DND-41 (cell line): ENCODE measurements around the gene SAPCD2.

ENCODE experiments used
- ATAC-seq: fragments of 200-7000 bp; cut with Tn5 transposase; 3 replicates; pipeline ENCODE4 v1.9.1; 2021; ENCODE audit warnings: low read depth; ENCODE audit not compliant: insufficient read depth
- DNase-seq: peaks from one replicate; pipeline ENCODE4 v3.0.0-alpha.2; 2020
- H2AFZ ChIP-seq: 2 replicates; pipeline ENCODE4 v1.6.0; 2012; ENCODE audit warnings: low read depth, low read length
- H3K27ac ChIP-seq: 2 replicates; pipeline ENCODE4 v1.5.1; 2012; ENCODE audit warnings: low read length, inconsistent platforms
- H3K27me3 ChIP-seq: fragments of 200-600 bp; sonication (generic); 2 replicates; pipeline ENCODE4 v1.6.0; 2012; ENCODE audit warnings: low read length, mild to moderate bottlenecking, inconsistent platforms; ENCODE audit not compliant: insufficient read depth, poor library complexity
- H3K36me3 ChIP-seq: 2 replicates; pipeline ENCODE4 v1.5.1; 2012; ENCODE audit warnings: low read length, inconsistent platforms; ENCODE audit not compliant: insufficient read depth
- H3K4me1 ChIP-seq: 2 replicates; pipeline ENCODE4 v1.5.1; 2012; ENCODE audit warnings: mild to moderate bottlenecking, low read length; ENCODE audit not compliant: insufficient read depth
- H3K4me2 ChIP-seq: 2 replicates; pipeline ENCODE4 v1.6.0; 2012; ENCODE audit warnings: mild to moderate bottlenecking, moderate library complexity, low read length, inconsistent platforms; ENCODE audit not compliant: insufficient read depth
- H3K4me3 ChIP-seq, 2 experiments: fragments of 200-600 bp in 1 of 2; shearing (Covaris generic) in 1 of 2; 2 replicates each; pipeline ENCODE4 v1.5.1; 2012 to 2016; ENCODE audit warnings: inconsistent platforms in 2 of 2, low read length in 2 of 2, mild to moderate bottlenecking in 2 of 2, low read depth in 1 of 2, moderate library complexity in 1 of 2
- H3K79me2 ChIP-seq: 2 replicates; pipeline ENCODE4 v1.6.0; 2012; ENCODE audit warnings: low read length, inconsistent platforms; ENCODE audit not compliant: insufficient read depth
- H3K9ac ChIP-seq: 2 replicates; pipeline ENCODE4 v1.6.0; 2012; ENCODE audit warnings: low read depth, mild to moderate bottlenecking, inconsistent platforms, low read length, moderate library complexity
- H3K9me3 ChIP-seq: 2 replicates; pipeline ENCODE4 v1.5.1; 2012; ENCODE audit warnings: low read length, moderate library complexity, mild to moderate bottlenecking, inconsistent platforms; ENCODE audit not compliant: insufficient read depth, severe bottlenecking
- H4K20me1 ChIP-seq: 2 replicates; pipeline ENCODE4 v1.6.0; 2012; ENCODE audit warnings: low read length; ENCODE audit not compliant: insufficient read depth
- EZH2 ChIP-seq: IDR thresholded peaks from 3 replicates; pipeline ENCODE4 v1.6.1; 2012; ENCODE audit warnings: borderline replicate concordance, low read depth, mild to moderate bottlenecking, moderate library complexity, low read length, inconsistent platforms; ENCODE audit not compliant: severe bottlenecking
- TF ChIP-seq, protein P1 (sequence below): IDR thresholded peaks from 2 replicates; pipeline ENCODE4 v1.5.1; 2012; ENCODE audit warnings: borderline replicate concordance, low read length, moderate library complexity, mild to moderate bottlenecking; ENCODE audit not compliant: poor library complexity, severe bottlenecking; ENCODE audit errors: extremely low read depth

Gene SAPCD2

GRCh38 chr9:137082925-137083290 lies 12.6 kb upstream of the SAPCD2 start:
- no peaks in the 10 kb centered on the region for H3K9me3 ChIP-seq
- H3K9ac ChIP-seq, result no peak overlapping the region
- no peak overlapping the region for H3K4me3 ChIP-seq
- H3K27me3 ChIP-seq, result no peaks in the 10 kb centered on the region
- H4K20me1 ChIP-seq, result no peaks in the 10 kb centered on the region
- H2AFZ ChIP-seq, result no peak overlapping the region
- ATAC-seq (no peak), DNase-seq (no peak)
- no peak overlapping the region for H3K4me2 ChIP-seq
- H3K36me3 ChIP-seq, result no peaks in the 10 kb centered on the region
- H3K4me1 ChIP-seq, result peaks cover 16% of the 10 kb centered on the region
- H3K79me2 ChIP-seq, result peaks cover 9% of the 10 kb centered on the region
- TF ChIP-seq EZH2, result no peak
- TF ChIP-seq, protein P1, sequence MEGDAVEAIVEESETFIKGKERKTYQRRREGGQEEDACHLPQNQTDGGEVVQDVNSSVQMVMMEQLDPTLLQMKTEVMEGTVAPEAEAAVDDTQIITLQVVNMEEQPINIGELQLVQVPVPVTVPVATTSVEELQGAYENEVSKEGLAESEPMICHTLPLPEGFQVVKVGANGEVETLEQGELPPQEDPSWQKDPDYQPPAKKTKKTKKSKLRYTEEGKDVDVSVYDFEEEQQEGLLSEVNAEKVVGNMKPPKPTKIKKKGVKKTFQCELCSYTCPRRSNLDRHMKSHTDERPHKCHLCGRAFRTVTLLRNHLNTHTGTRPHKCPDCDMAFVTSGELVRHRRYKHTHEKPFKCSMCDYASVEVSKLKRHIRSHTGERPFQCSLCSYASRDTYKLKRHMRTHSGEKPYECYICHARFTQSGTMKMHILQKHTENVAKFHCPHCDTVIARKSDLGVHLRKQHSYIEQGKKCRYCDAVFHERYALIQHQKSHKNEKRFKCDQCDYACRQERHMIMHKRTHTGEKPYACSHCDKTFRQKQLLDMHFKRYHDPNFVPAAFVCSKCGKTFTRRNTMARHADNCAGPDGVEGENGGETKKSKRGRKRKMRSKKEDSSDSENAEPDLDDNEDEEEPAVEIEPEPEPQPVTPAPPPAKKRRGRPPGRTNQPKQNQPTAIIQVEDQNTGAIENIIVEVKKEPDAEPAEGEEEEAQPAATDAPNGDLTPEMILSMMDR, result no peak
- no peak overlapping the region for H3K27ac ChIP-seq

DNA sequence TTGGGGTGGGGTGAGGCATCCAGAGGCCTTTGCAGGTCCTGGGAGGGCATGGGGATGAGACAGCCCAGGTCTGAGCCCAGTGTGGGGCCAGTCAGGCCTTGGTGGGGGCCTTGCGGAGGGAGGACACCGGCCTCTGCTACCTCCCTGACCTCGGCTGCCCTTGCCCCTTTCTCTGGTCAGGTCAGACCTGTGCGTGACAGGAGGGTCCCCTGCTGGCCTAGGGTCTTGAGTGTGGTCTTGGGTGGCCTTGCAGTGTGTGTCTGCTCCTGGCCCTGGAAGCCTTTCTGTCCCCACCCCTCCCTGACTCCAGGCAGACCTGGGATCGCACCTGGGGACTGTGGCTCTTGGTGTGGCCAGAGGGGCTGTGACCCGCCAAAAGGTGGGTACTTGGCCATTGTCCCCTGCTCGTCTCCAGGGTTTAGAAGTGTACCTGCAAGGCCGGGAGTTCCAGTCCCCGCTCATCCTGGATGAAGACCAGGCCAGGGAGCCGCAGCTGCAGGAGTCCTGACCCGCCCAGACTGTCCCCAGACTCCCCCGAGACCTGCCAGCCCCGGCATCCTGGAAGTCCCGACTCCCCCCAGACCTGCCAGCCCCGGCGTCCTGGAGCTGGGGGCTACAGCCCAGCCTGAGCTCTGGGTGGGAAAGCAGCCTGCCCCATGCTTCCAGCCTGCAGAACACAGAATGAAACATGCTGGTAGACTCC lies 12.0 kb upstream of the SAPCD2 start:
- DNase-seq (no peak), ATAC-seq (no peak)
- H3K4me1 ChIP-seq, result peaks cover 10% of the 10 kb centered on the region
- no peaks in the 10 kb centered on the region for H4K20me1 ChIP-seq
- no peaks in the 10 kb centered on the region for H3K9me3 ChIP-seq
- H3K27ac ChIP-seq, result no peak overlapping the region
- peaks cover 4% of the 10 kb centered on the region for H3K79me2 ChIP-seq
- no peak overlapping the region for H2AFZ ChIP-seq
- no peaks in the 10 kb centered on the region for H3K27me3 ChIP-seq
- TF ChIP-seq EZH2, result no peak
- TF ChIP-seq, protein P1, result no peak
- no peaks in the 10 kb centered on the region for H3K36me3 ChIP-seq
- H3K9ac ChIP-seq, result no peak overlapping the region
- no peak overlapping the region for H3K4me3 ChIP-seq
- no peak overlapping the region for H3K4me2 ChIP-seq

DNA sequence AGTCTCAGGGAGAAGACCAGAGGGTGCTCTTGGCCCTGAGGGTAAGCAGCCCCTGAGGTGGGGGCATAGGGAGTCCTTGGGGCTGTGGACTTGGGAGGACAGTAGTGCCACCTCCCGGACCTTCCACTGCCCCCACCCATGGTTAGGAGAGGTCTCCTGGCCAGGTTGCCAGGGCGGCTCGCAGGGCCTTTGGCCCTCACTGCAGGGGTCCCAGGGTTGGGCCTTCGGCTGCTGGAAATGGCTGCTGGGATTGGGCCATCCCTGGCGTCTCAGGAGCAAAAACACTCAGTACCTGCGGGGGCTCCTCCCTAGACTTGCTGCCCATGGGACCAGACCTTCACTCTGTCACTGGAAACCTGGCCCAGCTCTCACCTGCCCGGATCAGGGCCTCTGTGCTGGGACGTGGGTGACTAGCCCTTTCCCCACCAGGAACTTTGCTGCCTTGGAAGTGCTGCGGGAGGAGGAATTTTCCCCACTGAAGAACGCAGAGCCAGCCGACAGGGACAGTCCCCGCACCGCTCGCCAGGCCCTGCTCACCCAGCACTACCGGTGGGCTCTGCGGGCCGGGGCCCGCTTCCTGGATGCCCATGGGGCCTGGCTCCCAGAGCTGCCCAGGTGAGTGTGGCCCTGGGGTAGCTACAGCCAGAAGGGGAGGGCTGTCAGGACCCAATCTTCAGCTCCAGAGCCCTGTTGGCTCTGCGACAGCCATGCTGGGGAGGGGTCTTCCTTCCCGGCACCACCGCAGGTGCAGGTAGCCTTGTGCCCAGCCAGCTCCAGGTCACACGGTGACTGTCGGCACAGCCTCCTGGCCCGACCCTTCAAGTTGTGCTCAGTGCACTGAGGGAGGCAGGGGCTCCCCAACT lies 10.1 kb upstream of the SAPCD2 start:
- H4K20me1 ChIP-seq, result no peaks in the 10 kb centered on the region
- H3K9ac ChIP-seq, result no peak overlapping the region
- no peaks in the 10 kb centered on the region for H3K9me3 ChIP-seq
- no peak overlapping the region for H3K4me3 ChIP-seq
- no peak overlapping the region for H2AFZ ChIP-seq
- DNase-seq (no peak), ATAC-seq (no peak)
- no peaks in the 10 kb centered on the region for H3K79me2 ChIP-seq
- TF ChIP-seq, protein P1, result no peak
- no peak for TF ChIP-seq EZH2
- no peak overlapping the region for H3K4me2 ChIP-seq
- no peaks in the 10 kb centered on the region for H3K27me3 ChIP-seq
- no peak overlapping the region for H3K27ac ChIP-seq
- H3K4me1 ChIP-seq, result peaks cover 1% of the 10 kb centered on the region; the same call in 1 of the 2 replicates
- H3K36me3 ChIP-seq, result no peaks in the 10 kb centered on the region
